ENCODE data around the gene FXYD2. TPM values are rescaled to one million over a fixed set of nuclear protein-coding genes. Genes with fewer than 3 reads are reported as not detected.

The FXYD2 gene
- total RNA-seq, 1 experiment from 2014 or later = not detected

- ChIA-PET POLR2A (ENCODE audit: unreplicated experiment) (no interaction called here), CTCF (no interaction called here)
- Histone ChIP-seq H3K9ac (ENCODE audit: low read length) (no peak overlapping the region), H3K36me3 (ENCODE audit: low read depth, low read length) (no peaks in the 10 kb centered on the region), H3K27ac (ENCODE audit: low read length) (no peak overlapping the region), H3K27me3 (ENCODE audit: low read length) (peaks cover 92% of the 10 kb centered on the region), H2AFZ (ENCODE audit: low read length) (no peak overlapping the region), H3K9me3 (ENCODE audit: low read length) (no peaks in the 10 kb centered on the region), H3K4me3 (ENCODE audit: low read length) (no peak overlapping the region), H4K20me1 (ENCODE audit: low read length) (no peaks in the 10 kb centered on the region), H3K4me1 (ENCODE audit: insufficient read depth, low read length) (no peaks in the 10 kb centered on the region), H3F3A (ENCODE audit: low read length, unreplicated experiment) (no peaks in the 10 kb centered on the region), H3K79me2 (ENCODE audit: low read length) (no peaks in the 10 kb centered on the region), H3K9me2 (replicated peaks; ENCODE audit: low read length) (no peaks in the 10 kb centered on the region), H3K4me2 (ENCODE audit: low read length) (no peak overlapping the region)
- no peak for ATAC-seq
- no TSS peak for BruUV-seq (replicated peaks)
- intact Hi-C loops (cut with micrococcal nuclease) = no loop called here
- TF ChIP-seq CTCF (conservative IDR thresholded peaks at IDR 0.05; ENCODE audit: low read depth, low read length) = no peak
- no peak for DNase-seq
Observed at GRCh38 chr11:117834068-117834810, 9.7 kb upstream of the FXYD2 start.

GRCh38 chr11:117833401-117833891 lies 8.9 kb upstream of the FXYD2 start:
- Histone ChIP-seq H3F3A (ENCODE audit: low read length, unreplicated experiment) (no peaks in the 10 kb centered on the region), H3K4me2 (ENCODE audit: low read length) (no peak overlapping the region), H3K9ac (ENCODE audit: low read length) (no peak overlapping the region), H4K20me1 (ENCODE audit: low read length) (no peaks in the 10 kb centered on the region), H3K27ac (ENCODE audit: low read length) (no peak overlapping the region), H3K36me3 (ENCODE audit: low read depth, low read length) (no peaks in the 10 kb centered on the region), H3K4me1 (ENCODE audit: insufficient read depth, low read length) (peaks cover 6% of the 10 kb centered on the region), H3K4me3 (ENCODE audit: low read length) (no peak overlapping the region), H3K9me2 (replicated peaks; ENCODE audit: low read length) (no peaks in the 10 kb centered on the region), H3K79me2 (ENCODE audit: low read length) (no peaks in the 10 kb centered on the region), H3K9me3 (ENCODE audit: low read length) (no peaks in the 10 kb centered on the region), H3K27me3 (ENCODE audit: low read length) (peaks cover 84% of the 10 kb centered on the region), H2AFZ (ENCODE audit: low read length) (no peak overlapping the region)
- ChIA-PET POLR2A (ENCODE audit: unreplicated experiment) (no interaction called here), CTCF (no interaction called here)
- intact Hi-C loops (cut with micrococcal nuclease) = no loop called here
- no TSS peak for BruUV-seq (replicated peaks)
- DNase-seq (no peak), ATAC-seq (no peak)
- TF ChIP-seq EZH2phosphoT487 (IDR thresholded peaks at IDR 0.05; ENCODE audit: borderline replicate concordance, low read length) (no peak), EZH2 (IDR thresholded peaks at IDR 0.05; ENCODE audit: low read length, unreplicated experiment) (no peak), CTCF (conservative IDR thresholded peaks at IDR 0.05; ENCODE audit: low read depth, low read length) (no peak)

GRCh38 chr11:117832511-117832910 lies 8.0 kb upstream of the FXYD2 start:
- Histone ChIP-seq H3K4me1 (ENCODE audit: insufficient read depth, low read length) (peaks cover 8% of the 10 kb centered on the region), H4K20me1 (ENCODE audit: low read length) (no peaks in the 10 kb centered on the region), H3K9me3 (ENCODE audit: low read length) (no peaks in the 10 kb centered on the region), H2AFZ (ENCODE audit: low read length) (no peak overlapping the region), H3K27ac (ENCODE audit: low read length) (no peak overlapping the region), H3K27me3 (ENCODE audit: low read length) (peaks cover 80% of the 10 kb centered on the region), H3K4me2 (ENCODE audit: low read length) (no peak overlapping the region), H3K36me3 (ENCODE audit: low read depth, low read length) (no peaks in the 10 kb centered on the region), H3K4me3 (ENCODE audit: low read length) (no peak overlapping the region), H3K9ac (ENCODE audit: low read length) (no peak overlapping the region), H3K9me2 (replicated peaks; ENCODE audit: low read length) (no peaks in the 10 kb centered on the region), H3K79me2 (ENCODE audit: low read length) (no peaks in the 10 kb centered on the region), H3F3A (ENCODE audit: low read length, unreplicated experiment) (no peaks in the 10 kb centered on the region)
- DNase-seq (no peak), ATAC-seq (no peak)
- intact Hi-C loops (cut with micrococcal nuclease) = no loop called here
- ChIA-PET POLR2A (ENCODE audit: unreplicated experiment) (no interaction called here), CTCF (no interaction called here)
- TF ChIP-seq CTCF (conservative IDR thresholded peaks at IDR 0.05; ENCODE audit: low read depth, low read length) = no peak
- no peak for TF ChIP-seq EZH2 (IDR thresholded peaks at IDR 0.05; ENCODE audit: low read length, unreplicated experiment)
- no peak for TF ChIP-seq EZH2phosphoT487 (IDR thresholded peaks at IDR 0.05; ENCODE audit: borderline replicate concordance, low read length)
- no TSS peak for BruUV-seq (replicated peaks)
